ENCODE results near the gene GLRX5.

DNA sequence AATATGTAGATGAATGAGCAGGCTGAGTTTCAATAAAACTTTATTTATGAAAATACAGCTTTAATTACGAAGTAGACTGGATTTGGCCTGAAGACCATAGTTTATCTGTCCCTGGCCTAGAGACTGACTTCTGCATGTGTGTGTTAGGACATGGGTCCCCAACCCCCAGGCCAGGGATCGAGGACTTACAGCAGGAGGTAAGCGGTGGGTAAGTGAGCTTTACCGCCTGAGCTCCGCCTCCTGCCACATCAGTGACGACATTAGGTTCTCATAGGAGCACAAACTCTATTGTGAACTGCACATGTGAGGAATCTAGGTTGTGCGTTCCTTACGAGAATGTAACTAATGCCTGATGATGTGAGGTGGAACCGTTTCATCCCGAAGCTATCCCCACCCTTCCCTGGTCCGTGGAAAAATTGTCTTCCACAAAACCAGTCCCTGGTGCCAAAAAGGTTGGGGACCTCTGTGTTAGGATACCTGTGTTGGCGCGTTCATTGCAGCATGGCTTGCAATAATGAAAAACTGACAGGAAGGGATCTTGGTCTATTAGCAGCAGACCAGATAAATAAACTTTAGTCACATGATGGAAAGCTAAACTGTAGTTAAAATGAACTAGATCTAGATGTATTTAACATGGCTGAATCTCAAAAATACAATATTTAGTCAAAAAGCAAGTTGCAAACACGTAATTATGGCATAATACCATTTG is 4.1 kb downstream of the GLRX5 start:
- TF ChIP-seq POLR2A (IDR thresholded peaks at IDR 0.05) = no peak
- TF ChIP-seq, protein P1, sequence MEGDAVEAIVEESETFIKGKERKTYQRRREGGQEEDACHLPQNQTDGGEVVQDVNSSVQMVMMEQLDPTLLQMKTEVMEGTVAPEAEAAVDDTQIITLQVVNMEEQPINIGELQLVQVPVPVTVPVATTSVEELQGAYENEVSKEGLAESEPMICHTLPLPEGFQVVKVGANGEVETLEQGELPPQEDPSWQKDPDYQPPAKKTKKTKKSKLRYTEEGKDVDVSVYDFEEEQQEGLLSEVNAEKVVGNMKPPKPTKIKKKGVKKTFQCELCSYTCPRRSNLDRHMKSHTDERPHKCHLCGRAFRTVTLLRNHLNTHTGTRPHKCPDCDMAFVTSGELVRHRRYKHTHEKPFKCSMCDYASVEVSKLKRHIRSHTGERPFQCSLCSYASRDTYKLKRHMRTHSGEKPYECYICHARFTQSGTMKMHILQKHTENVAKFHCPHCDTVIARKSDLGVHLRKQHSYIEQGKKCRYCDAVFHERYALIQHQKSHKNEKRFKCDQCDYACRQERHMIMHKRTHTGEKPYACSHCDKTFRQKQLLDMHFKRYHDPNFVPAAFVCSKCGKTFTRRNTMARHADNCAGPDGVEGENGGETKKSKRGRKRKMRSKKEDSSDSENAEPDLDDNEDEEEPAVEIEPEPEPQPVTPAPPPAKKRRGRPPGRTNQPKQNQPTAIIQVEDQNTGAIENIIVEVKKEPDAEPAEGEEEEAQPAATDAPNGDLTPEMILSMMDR (IDR thresholded peaks at IDR 0.05) = no peak
- no peak for TF ChIP-seq POLR2AphosphoS5 (IDR thresholded peaks at IDR 0.05)
- TF ChIP-seq EP300 (IDR thresholded peaks at IDR 0.05) = no peak
